GM13977 (cell line): ENCODE results near the gene CACNA2D4.

Experiments used
- DNase-seq: peaks from one replicate; pipeline ENCODE4 v3.0.0; 2012; ENCODE audit warnings: low spot score
- in situ Hi-C: fragments of 300-500 bp; cut with MboI; formaldehyde crosslinking; loops from one replicate; pipeline ENCODE4 v1.12.0; 2022; ENCODE audit warnings: low sequenced_read_pairs, low pct_unique_long_range_greater_than_20kb, mixed read lengths, inconsistent platforms; ENCODE audit not compliant: unreplicated experiment
- TF ChIP-seq, protein P1 (sequence below): IDR thresholded peaks from 2 replicates; pipeline ENCODE4 v1.5.1; 2012; ENCODE audit warnings: mild to moderate bottlenecking, control low read depth; ENCODE audit not compliant: insufficient read depth; ENCODE audit errors: extremely low read depth, missing control alignments

CACNA2D4 gene

DNA sequence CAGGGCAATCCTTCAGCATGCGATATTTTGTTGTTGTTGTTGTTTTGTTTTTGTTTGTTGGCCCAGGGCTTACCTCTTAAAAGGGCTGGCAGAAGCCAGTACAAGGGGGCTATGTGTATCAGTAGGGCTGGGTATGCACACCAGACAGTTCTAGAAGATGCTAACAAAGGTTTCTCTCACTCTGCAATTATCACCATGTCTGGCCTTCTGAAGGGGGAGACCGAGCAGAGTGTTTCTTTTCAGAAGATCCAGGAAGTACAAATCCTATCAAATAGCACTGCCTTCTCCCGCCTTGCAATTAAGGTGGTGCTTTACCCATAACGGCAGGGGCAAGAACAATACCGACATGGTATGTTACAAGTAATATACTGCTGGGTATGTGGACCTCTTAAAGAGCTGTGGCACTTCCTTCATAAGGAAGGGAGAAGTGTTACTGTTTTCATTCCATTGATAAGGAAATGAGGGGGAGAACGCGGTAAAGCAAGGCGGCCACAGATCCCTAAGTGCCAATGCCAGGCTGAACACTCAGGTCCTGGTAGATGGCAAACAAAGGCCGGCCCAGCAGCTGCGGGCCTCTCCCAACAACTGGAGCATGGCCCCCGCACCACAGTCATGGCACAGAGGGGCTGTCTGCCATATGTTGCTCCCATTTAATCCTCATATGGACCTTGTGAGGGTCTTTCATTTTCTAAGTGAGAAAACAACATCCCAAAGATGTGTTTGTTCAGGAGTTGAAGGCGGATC lies 19.2 kb upstream of the CACNA2D4 start:
- in situ Hi-C loops: loop anchor here (5.0 to 10.0 kb wide), 2 partner anchors 145 to 283 kb away; no protein-coding TSS in a partner anchor
- TF ChIP-seq, protein P1, sequence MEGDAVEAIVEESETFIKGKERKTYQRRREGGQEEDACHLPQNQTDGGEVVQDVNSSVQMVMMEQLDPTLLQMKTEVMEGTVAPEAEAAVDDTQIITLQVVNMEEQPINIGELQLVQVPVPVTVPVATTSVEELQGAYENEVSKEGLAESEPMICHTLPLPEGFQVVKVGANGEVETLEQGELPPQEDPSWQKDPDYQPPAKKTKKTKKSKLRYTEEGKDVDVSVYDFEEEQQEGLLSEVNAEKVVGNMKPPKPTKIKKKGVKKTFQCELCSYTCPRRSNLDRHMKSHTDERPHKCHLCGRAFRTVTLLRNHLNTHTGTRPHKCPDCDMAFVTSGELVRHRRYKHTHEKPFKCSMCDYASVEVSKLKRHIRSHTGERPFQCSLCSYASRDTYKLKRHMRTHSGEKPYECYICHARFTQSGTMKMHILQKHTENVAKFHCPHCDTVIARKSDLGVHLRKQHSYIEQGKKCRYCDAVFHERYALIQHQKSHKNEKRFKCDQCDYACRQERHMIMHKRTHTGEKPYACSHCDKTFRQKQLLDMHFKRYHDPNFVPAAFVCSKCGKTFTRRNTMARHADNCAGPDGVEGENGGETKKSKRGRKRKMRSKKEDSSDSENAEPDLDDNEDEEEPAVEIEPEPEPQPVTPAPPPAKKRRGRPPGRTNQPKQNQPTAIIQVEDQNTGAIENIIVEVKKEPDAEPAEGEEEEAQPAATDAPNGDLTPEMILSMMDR: no peak
- no peak for DNase-seq

DNA sequence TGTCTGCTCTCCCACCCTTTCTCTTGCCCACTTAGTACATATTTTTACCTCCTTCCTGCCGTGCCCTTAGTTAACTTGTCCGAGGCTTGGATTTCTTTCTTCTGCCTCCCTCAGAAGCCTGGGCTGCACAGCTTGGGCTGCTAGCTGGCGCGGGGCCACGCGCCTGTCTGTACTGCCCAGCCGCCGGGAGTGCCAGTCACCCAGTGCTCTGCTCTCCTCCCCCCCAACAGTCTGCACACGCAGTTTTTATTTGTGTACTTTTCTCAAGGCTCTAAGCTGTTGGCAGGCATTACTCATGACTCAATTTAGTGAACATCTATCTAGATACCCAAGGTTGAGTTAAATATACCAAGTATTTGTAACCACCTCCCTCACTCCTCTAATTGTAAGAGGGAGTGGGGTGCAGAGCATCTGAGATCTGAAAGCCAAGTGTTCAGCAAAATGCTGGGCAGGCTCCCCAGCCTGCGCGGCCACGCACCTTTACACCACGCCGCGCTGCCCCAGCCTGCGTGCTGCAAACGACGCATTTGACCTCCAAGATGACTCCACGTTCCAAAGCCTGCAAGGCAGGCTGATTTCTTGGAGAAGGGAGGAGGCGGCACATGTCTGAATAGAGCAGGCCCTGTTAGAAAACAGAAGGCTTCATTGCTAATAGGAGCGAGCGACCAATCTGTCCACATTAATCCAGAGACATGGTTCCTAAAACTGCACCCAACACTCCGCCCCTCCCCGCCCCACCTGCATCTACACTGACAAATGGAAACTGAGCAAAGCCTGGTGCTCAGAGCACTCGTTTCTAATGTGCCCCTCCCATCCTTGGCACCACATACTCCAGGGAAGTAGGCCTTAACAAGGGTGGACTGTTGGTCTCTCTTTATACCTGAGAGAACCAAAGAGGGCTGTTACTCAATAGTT lies 18.2 kb upstream of the CACNA2D4 start:
- in situ Hi-C loops: loop anchor here (5.0 to 10.0 kb wide), 2 partner anchors 144 to 282 kb away; no protein-coding TSS in a partner anchor
- no peak for DNase-seq
- TF ChIP-seq, protein P1: no peak

DNA sequence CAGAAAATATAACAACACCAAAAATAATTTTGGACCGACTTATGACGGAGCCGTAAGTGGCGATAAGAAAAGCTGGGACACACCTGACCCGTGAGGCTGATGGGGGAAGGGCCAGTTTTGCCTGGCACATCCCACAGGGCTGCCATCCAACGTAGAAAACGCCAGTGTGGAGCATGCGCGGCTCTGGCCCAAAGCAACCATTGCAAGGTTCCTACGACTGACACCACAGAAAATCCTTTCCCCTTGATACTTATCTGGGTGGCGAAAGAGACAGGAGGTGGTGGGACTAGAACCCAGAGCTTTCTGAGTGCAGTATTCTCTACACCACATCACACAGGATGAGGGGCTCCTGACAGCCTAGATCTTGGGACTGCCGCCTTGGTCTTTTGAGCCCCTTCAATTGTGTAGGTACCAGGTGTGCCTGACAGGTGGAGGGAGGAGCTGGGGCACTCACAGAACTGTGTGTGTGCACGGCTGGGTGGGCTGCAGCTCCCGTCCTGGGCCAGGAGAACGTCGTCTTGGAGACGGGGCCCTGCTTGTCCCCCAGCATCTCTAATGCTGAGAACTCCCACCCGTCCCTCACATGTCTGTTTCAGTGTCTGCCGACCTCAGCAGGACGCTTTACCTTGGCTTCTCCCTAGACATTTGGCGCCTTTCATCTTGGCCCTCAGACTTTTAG lies 17.4 kb upstream of the CACNA2D4 start:
- no peak for DNase-seq
- TF ChIP-seq, protein P1: no peak
- in situ Hi-C loops: loop anchor here (5.0 to 10.0 kb wide), 2 partner anchors 144 to 281 kb away; no protein-coding TSS in a partner anchor

DNA sequence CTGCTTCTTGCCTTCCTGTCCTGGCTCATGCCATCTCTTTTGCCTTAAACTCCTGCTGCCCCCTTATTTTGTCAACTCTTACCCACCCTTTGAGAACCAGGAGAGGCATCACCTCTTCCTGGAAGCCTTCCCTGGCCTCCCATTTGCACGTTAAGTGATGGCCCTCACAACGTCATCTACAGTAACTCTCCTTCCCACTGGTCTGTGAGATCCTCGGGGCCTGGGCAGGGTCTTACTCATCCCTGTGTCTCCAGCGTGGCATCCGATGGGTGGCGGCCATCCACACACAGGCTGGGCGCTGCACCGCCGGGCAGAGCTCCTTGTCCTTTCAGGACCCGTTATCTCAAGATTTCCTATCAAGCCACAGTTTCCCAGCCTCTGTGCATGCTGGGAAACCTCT lies 16.8 kb upstream of the CACNA2D4 start:
- TF ChIP-seq, protein P1: no peak
- in situ Hi-C loops: loop anchor here (5.0 to 10.0 kb wide), 2 partner anchors 143 to 280 kb away; no protein-coding TSS in a partner anchor

DNA sequence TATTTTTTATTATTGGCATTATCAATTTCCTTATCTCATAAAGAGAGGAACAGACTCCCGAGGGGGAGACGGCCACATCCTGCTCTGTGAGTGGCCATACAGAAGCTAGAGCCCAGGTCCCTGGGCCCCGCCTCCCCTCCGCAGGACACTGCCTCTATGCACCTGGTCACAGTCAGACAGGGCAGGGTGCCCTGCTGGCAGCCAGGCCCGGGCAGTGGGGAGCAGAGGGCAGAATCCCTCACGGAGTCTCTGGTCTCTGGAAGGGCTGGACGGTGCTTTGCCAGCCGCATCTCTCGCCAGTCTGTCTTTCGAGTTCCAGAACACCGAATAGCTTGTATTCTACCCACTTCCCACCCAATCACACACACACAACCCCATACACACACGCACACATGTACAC lies 16.4 kb upstream of the CACNA2D4 start:
- in situ Hi-C loops: loop anchor here (5.0 to 10.0 kb wide), 2 partner anchors 143 to 280 kb away; no protein-coding TSS in a partner anchor
- DNase-seq: no peak
- TF ChIP-seq, protein P1: no peak

More for the DNA sequence above, 16.8 kb upstream of the CACNA2D4 start:
- DNase-seq: no peak

DNA sequence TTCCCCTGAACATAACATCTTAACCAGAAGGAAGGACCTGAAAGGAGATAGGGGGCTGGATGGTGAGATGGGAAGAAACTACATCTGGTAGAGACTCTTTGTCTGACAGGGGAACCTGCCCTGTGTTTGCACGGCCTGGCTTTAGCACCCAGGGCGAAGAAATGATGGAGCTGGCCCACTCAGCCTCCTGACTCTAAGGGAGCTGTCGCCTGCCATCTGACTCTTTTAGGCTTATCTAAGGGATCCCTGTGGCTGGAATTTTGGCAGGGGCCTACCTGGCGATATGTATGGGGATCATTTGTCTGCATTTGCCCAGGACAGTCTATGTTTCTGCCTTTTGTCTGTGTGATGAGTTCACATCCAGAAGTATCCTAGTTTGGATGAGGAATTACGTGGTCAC lies 15.6 kb upstream of the CACNA2D4 start:
- TF ChIP-seq, protein P1: no peak
- in situ Hi-C loops: loop anchor here (10.0 kb wide), 1 partner anchor 279 kb away; no protein-coding TSS in a partner anchor
- peak; percentile 22 for DNase-seq
